Body of pancreas (tissue), 4 donors: ENCODE data around the gene SPIRE1.

Source experiments
- POLR2A ChIP-seq, 3 donors: fragments of 450-650 bp; IDR thresholded peaks; one replicate each; pipeline ENCODE4 v1.6.1; 2016; ENCODE audit warnings: antibody characterized with exemption in 3 of 3, mild to moderate bottlenecking in 2 of 3
- TF ChIP-seq, protein P1 (sequence below), 7 experiments: fragments of 450-650 bp in 4 of 7; fragments of 200-600 bp in 3 of 7; sonication (generic) in 3 of 7; IDR thresholded peaks; one replicate each; pipeline ENCODE4 v1.5.1; 2016 to 2019; ENCODE audit warnings: antibody characterized with exemption in 7 of 7

- TF ChIP-seq POLR2A (IDR thresholded peaks at IDR 0.05), result no peak
- TF ChIP-seq, protein P1, sequence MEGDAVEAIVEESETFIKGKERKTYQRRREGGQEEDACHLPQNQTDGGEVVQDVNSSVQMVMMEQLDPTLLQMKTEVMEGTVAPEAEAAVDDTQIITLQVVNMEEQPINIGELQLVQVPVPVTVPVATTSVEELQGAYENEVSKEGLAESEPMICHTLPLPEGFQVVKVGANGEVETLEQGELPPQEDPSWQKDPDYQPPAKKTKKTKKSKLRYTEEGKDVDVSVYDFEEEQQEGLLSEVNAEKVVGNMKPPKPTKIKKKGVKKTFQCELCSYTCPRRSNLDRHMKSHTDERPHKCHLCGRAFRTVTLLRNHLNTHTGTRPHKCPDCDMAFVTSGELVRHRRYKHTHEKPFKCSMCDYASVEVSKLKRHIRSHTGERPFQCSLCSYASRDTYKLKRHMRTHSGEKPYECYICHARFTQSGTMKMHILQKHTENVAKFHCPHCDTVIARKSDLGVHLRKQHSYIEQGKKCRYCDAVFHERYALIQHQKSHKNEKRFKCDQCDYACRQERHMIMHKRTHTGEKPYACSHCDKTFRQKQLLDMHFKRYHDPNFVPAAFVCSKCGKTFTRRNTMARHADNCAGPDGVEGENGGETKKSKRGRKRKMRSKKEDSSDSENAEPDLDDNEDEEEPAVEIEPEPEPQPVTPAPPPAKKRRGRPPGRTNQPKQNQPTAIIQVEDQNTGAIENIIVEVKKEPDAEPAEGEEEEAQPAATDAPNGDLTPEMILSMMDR (IDR thresholded peaks at IDR 0.05), result no peak
These were observed 180.3 kb downstream of the SPIRE1 start for GRCh38 chr18:12477606-12478005.
